ENCODE results near the gene MGLL.

MGLL gene

GRCh38 chr3:127743351-127744252 lies 78.7 kb downstream of the MGLL start:
- H3K27ac ChIP-seq, result no peak overlapping the region
- TF ChIP-seq ZFX (IDR thresholded peaks at IDR 0.05) (no peak), CTCF (conservative IDR thresholded peaks at IDR 0.05) (no peak)

- H3K27ac ChIP-seq, result no peak overlapping the region
- TF ChIP-seq CTCF (conservative IDR thresholded peaks at IDR 0.05) (no peak), ZFX (IDR thresholded peaks at IDR 0.05) (no peak)
Observed at GRCh38 chr3:127742580-127742979, 79.7 kb downstream of the MGLL start.

GRCh38 chr3:127741690-127742089 lies 80.6 kb downstream of the MGLL start:
- no peak overlapping the region for H3K27ac ChIP-seq
- TF ChIP-seq CTCF (conservative IDR thresholded peaks at IDR 0.05), result no peak
- no peak for TF ChIP-seq ZFX (IDR thresholded peaks at IDR 0.05)

GRCh38 chr3:127741246-127741645 lies 81.1 kb downstream of the MGLL start:
- no peak for TF ChIP-seq ZFX (IDR thresholded peaks at IDR 0.05)
- no peak for TF ChIP-seq CTCF (conservative IDR thresholded peaks at IDR 0.05)
- no peak overlapping the region for H3K27ac ChIP-seq

- TF ChIP-seq CTCF (conservative IDR thresholded peaks at IDR 0.05) (no peak), ZFX (IDR thresholded peaks at IDR 0.05) (no peak)
- no peak overlapping the region for H3K27ac ChIP-seq
Observed at GRCh38 chr3:127740136-127740915, 82.0 kb downstream of the MGLL start.

- no peak overlapping the region for H3K27ac ChIP-seq
- TF ChIP-seq ZFX (IDR thresholded peaks at IDR 0.05) (no peak), CTCF (conservative IDR thresholded peaks at IDR 0.05) (no peak)
Observed at GRCh38 chr3:127739347-127740135, 82.8 kb downstream of the MGLL start.

Data from C4-2B (cell line).